Brain microvascular endothelial cell (primary cell): Measurements from ENCODE around the gene PTGDS.

ENCODE experiments used
- DNase-seq: peaks from one replicate; pipeline ENCODE4 v3.0.0-alpha.2; 2020
- H3K27ac ChIP-seq: fragments of 250-450 bp; sonication (Bioruptor Pico); 2 replicates; pipeline ENCODE4 v1.5.1; 2020; ENCODE audit warnings: mild to moderate bottlenecking, moderate library complexity
- H3K27me3 ChIP-seq: fragments of 250-450 bp; sonication (Bioruptor Pico); replicated peaks from 2 replicates; pipeline ENCODE4 v1.5.1; 2020; ENCODE audit warnings: mild to moderate bottlenecking
- H3K36me3 ChIP-seq: fragments of 250-450 bp; sonication (Bioruptor Pico); replicated peaks from 2 replicates; pipeline ENCODE4 v1.5.1; 2020; ENCODE audit warnings: mild to moderate bottlenecking
- H3K4me3 ChIP-seq: 2 replicates; pipeline ENCODE4 v1.5.1; 2011; ENCODE audit warnings: low read depth, mild to moderate bottlenecking, control low read depth, low read length, moderate library complexity
- CTCF ChIP-seq: IDR thresholded peaks from 2 replicates; pipeline ENCODE4 v1.5.1; 2011; ENCODE audit warnings: low read depth, mild to moderate bottlenecking, moderate library complexity, low read length, control low read depth, inconsistent platforms; ENCODE audit errors: missing control alignments
- in situ Hi-C: cut with HindIII; loops from 2 replicates; pipeline ENCODE4 v1.10.0; 2017; ENCODE audit warnings: low sequenced_read_pairs, low pct_ligation_motif_present

The PTGDS gene

DNA sequence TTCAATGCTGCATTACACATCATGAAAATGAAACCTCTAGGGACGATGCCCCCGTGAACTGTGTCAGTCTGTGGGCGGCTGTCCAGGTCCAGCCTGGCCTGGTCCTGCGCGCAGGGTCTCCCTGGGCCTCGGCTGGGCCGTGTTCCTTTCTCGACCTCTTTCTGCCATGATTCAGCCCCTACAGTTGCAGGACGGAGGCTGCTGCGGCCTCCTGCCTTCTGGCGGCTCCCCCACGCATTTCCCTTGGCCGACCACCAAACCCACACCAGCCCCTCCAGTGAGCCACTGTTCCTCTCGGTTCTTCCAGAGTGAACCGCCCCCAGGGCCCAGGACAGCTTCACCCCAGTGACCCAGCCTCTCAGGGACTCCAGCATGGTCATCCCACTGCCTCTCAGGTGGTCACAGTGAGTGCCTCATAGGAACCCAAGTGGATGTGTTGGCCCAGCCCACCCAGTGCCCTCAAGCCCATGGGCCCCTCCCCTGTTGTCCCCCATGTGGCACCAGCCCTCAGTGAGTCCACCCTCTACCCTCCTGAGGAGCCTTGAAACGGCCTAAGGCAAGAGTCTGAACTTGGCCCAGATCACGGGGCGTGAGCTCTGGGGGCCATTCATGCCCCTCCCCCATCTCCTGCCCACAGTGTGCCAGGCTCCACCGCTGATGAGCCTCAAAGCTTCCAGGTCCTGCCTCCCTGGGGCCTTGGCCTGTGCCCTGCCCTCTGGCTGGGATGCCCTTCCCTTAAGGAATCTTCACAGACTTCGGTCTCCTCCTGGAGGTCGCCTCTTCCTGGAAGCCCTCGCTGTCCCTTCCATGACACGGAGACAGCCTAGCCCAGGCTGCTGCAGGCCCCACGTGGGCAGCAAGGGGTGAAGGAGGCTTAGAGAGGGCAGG, 29.1 kb downstream of the PTGDS start:
- H3K27me3 ChIP-seq = no peaks in the 10 kb centered on the region
- no peaks in the 10 kb centered on the region for H3K36me3 ChIP-seq
- TF ChIP-seq CTCF = no peak
- in situ Hi-C loops = no loop called here
- DNase-seq = no peak
- H3K27ac ChIP-seq = no peak overlapping the region
- no peak overlapping the region for H3K4me3 ChIP-seq

DNA sequence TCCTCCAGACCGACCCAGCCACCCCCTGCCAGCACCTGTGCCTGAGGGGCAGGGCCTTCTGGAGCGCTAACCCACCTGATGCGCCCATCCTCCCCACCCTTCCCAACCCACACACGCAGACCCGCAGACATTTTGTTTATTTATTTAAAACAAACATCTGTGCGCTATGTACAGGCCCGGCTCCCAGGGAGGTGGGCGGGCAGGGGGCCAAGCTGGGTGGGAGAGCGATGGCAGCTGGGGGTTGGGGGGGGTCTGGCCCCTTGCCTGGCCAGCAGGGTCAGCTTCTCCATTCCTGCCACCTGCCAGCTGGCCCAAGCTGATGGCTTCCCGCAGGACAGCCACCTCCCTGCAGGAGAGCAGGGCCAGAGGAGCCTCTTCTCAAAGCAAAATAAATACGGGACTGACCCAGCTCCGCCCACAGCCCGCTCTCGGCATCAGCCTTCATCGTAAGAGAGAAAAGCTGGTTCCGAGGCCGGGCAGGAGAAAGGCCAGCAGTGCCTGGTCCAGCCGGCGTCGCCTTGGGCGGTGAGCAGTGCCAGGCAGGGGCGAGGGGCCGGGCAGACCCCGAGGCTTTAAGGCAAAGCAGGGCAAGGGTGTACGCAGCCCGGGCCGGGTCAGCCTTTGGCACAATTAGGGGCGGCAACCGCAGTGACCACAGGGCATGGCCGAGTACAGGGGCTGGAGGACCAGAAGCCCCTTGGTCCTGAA, 30.0 kb downstream of the PTGDS start:
- in situ Hi-C loops = no loop called here
- no peak for TF ChIP-seq CTCF
- H3K36me3 ChIP-seq = peaks cover 3% of the 10 kb centered on the region
- no peak overlapping the region for H3K4me3 ChIP-seq
- DNase-seq = no peak
- no peak overlapping the region for H3K27ac ChIP-seq
- H3K27me3 ChIP-seq = no peaks in the 10 kb centered on the region

- Histone ChIP-seq H3K27me3 (no peaks in the 10 kb centered on the region), H3K36me3 (peaks cover 3% of the 10 kb centered on the region), H3K27ac (no peak overlapping the region), H3K4me3 (no peak overlapping the region)
- in situ Hi-C loops = no loop called here
- TF ChIP-seq CTCF = no peak
- no peak for DNase-seq
Measured at GRCh38 chr9:137007816-137008270, 30.5 kb downstream of the PTGDS start.

- Histone ChIP-seq H3K27ac (no peak overlapping the region), H3K4me3 (no peak overlapping the region), H3K36me3 (peaks cover 3% of the 10 kb centered on the region), H3K27me3 (no peaks in the 10 kb centered on the region)
- TF ChIP-seq CTCF = no peak
- no peak for DNase-seq
- in situ Hi-C loops = no loop called here
Measured at GRCh38 chr9:137008312-137008711, 31.0 kb downstream of the PTGDS start.

DNA sequence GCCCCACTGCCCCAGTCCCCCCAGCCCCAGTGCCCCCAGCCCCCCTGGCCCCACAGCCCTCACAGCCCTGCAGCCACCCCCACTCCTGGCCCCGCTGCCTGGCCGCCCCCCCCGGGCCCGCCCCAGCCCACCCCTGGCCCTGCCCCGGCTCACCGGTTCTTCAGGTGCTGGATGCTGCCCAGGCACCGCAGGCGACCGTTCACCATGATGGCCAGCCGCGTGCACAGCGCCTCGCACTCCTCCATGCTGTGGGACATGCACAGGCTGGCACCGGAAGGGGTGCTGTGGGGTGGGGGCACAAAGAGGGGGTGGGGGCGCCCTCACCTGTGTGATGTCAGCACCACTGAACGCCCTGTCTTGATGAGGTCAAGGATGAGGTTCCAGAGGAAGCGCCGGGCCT, 31.9 kb downstream of the PTGDS start:
- in situ Hi-C loops = no loop called here
- Histone ChIP-seq H3K36me3 (peaks cover 3% of the 10 kb centered on the region), H3K4me3 (no peak overlapping the region), H3K27ac (no peak overlapping the region), H3K27me3 (no peaks in the 10 kb centered on the region)
- TF ChIP-seq CTCF = no peak
- no peak for DNase-seq
